Measurements from ENCODE around the gene SLC35F1. TPM values are rescaled to one million over a fixed set of nuclear protein-coding genes. Genes with fewer than 3 reads are reported as not detected.

Gene SLC35F1
- total RNA-seq, 1 experiment from 2014 or later, result 4.3 TPM

- H2BK5ac ChIP-seq (ENCODE audit: insufficient read length, low read length), result no peak overlapping the region
- H4K91ac ChIP-seq (ENCODE audit: insufficient read length, low read depth, low read length), result no peak overlapping the region
- no CpG with 5 or more reads among the region's 2 CpGs for WGBS (ENCODE audit: extremely low coverage, insufficient read length, low lambda C conversion rate)
- no peaks in the 10 kb centered on the region for H3K79me2 ChIP-seq (ENCODE audit: insufficient read depth, low read length)
- no peak overlapping the region for H3K9ac ChIP-seq (ENCODE audit: extremely low read depth, insufficient read length, low read length)
- no peaks in the 10 kb centered on the region for H3K23me2 ChIP-seq (ENCODE audit: insufficient read length, low read depth, low read length, poor library complexity, severe bottlenecking)
- no peak overlapping the region for H3K14ac ChIP-seq (ENCODE audit: insufficient read depth, low read length)
- H2BK15ac ChIP-seq (ENCODE audit: low read depth, low read length), result no peak overlapping the region
- no peak overlapping the region for H3K18ac ChIP-seq (ENCODE audit: insufficient read length, low read depth, low read length)
- no peak overlapping the region for H4K5ac ChIP-seq (ENCODE audit: insufficient read length, low read depth, low read length)
- no peak overlapping the region for H2BK120ac ChIP-seq (ENCODE audit: low read depth, low read length, poor library complexity, severe bottlenecking)
- H2BK20ac ChIP-seq (ENCODE audit: low read depth, low read length, poor library complexity, severe bottlenecking), result no peak overlapping the region
- no peak overlapping the region for H3K56ac ChIP-seq (ENCODE audit: insufficient read length, low read depth, low read length)
- H3K36me3 Mint-ChIP-seq (ENCODE audit: insufficient read depth in 1 of 3, low read depth in 3 of 3), result 0 out of 7 replicates have a peak, but pooled peaks cover 0 to 6% (median 2%) of the 10 kb centered on the region in 3 experiments
- H4K8ac ChIP-seq (replicated peaks; ENCODE audit: insufficient read length, low read depth, low read length), result no peak overlapping the region
- no peak overlapping the region for H3T11ph ChIP-seq (ENCODE audit: low read length)
- no peak overlapping the region for H3K27ac ChIP-seq (ENCODE audit: insufficient read length, low read depth, low read length)
- H2AK5ac ChIP-seq (ENCODE audit: insufficient read length, low read length), result no peak overlapping the region
- H4K20me1 ChIP-seq (ENCODE audit: control insufficient read depth, insufficient read depth, insufficient read length), result no peaks in the 10 kb centered on the region
- H3K4me1 Mint-ChIP-seq, result no peaks in the 10 kb centered on the region; a peak in 1 of 4 replicates
- no peaks in the 10 kb centered on the region for H3K9me3 ChIP-seq (ENCODE audit: control insufficient read depth, low read depth, low read length)
- no peak for TF ChIP-seq CTCF (conservative IDR thresholded peaks at IDR 0.05)
- H3K27me3 Mint-ChIP-seq (ENCODE audit: low read depth), result no peaks in the 10 kb centered on the region
- H2AFZ ChIP-seq (ENCODE audit: low read length), result no peak overlapping the region
- H3K23ac ChIP-seq (ENCODE audit: insufficient read length, low read depth, low read length), result no peak overlapping the region
- no peaks in the 10 kb centered on the region for H3K79me1 ChIP-seq (ENCODE audit: insufficient read depth, low read depth, low read length, poor library complexity, severe bottlenecking)
- DNase-seq, result no peak
- no peak overlapping the region for H2BK12ac ChIP-seq (ENCODE audit: insufficient read length, low read depth, low read length)
- H3K27me3 ChIP-seq (ENCODE audit: insufficient read depth, low read length), result no peaks in the 10 kb centered on the region
- H3K4me3 Mint-ChIP-seq, result no peak overlapping the region
- H3K9me3 Mint-ChIP-seq, result peaks cover 6% of the 10 kb centered on the region in 2 experiments; a peak in 3 of 5 replicates
- no peaks in the 10 kb centered on the region; the same call in 1 of the 2 replicates for H3K4me1 ChIP-seq (ENCODE audit: insufficient read depth, low read length)
- H3K27ac Mint-ChIP-seq, result no peak overlapping the region
- no peak overlapping the region for H3K4ac ChIP-seq (ENCODE audit: low read depth, low read length)
- H3K4me2 ChIP-seq (ENCODE audit: insufficient read depth, insufficient read length, low read length), result no peak overlapping the region
Observed at GRCh38 chr6:118354641-118355040, 447.6 kb downstream of the SLC35F1 start.
